ENCODE results near the gene RPAP2.
"Not testable (repeated sequence)": the region's sequence is repeated elsewhere in the genome, so short reads cannot be mapped to it uniquely, and the experiment has no call there.

RPAP2 gene

DNA sequence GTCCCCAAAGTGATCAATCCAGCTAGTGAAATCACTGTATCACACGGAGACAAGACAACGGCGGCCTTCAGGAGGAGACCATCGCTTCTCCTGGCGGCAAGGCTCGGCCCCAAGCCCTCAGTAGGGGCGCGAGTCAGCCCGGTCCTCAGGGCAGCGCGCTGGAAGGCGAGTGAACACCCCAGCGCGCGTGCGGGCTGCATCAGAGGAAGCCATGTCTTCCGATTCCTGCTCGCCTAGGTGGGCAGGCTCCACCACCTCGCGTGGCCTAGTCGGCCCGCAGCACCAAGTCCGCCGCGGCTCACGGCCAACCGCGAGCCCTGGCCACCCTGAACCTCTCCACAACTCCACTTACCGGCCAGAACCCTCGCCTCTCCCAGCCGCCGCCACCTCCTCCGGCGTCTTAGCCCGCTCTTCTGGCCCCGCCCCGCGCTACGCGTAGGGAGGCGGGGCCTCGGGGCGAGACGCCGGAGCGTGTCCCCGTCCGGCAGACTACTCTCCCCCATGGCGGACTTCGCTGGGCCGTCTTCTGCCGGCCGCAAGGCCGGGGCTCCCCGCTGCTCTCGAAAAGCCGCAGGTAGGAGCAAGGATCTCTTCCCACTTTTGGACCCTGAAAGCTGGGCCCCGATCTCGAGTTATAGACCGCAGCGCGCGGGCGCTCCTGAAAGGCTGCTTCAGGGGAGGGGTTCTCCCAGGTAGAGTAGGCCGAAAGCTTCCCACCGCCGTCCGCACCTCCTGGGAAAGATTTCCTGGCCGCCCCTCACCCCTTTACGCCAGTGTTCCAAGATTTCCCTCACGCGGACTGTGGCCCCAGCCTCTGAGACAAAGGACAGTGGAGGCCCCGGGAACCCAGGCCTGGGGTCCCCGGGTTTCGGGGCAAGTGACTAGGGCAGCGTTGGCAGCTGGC lies at the start of gene RPAP2, which contains the start of gene GLMN:
Gene RPAP2 (plus strand): TSS at position 487 of the 904 bp plus-strand sequence. CDS start 15 bp downstream, at position 502.
Gene GLMN (minus strand): TSS at position 415 of the 904 bp plus-strand sequence. CDS start 988 bp downstream, outside the sequence.
- peak; percentile 70 to 82 for DNase-seq

DNA sequence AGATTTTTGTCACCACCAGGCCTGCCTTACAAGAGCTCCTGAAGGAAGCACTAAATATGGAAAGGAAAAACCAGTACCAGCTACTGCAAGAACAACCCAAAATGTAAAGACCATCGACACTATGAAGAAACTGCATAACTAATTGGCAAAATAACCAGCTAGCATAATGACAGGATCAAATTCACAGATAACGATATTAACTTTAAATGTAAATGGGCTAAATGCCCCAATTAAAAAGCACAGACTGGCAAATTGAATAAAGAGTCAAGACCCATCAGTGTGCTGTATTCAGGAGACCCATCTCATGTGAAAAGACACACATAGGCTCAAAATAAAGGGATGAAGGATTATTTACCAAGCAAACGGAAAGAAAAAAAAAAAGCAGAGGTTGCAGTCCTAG lies 44.1 kb upstream of the RPAP2 start:
- not testable (repeated sequence) for DNase-seq

DNA sequence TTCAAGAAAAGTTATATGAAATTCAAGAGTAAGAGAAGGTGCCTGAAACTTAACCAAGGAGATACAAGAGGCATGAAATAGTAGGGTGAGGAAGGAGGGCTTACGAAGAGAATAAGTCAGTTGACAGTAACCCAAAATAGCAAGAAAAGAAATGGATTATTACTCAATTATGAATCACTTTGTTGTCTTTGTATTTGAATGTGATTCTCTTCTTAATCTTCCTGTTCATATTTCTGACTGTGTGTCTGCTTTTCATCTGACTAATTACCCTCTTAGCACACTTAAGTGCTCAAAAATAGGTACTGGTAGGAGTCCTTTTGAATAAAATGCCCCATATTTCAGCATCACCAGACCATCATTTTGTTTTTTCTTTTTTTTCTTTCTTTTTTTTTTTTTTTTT lies 39.5 kb upstream of the RPAP2 start:
- DNase-seq: no peak

DNA sequence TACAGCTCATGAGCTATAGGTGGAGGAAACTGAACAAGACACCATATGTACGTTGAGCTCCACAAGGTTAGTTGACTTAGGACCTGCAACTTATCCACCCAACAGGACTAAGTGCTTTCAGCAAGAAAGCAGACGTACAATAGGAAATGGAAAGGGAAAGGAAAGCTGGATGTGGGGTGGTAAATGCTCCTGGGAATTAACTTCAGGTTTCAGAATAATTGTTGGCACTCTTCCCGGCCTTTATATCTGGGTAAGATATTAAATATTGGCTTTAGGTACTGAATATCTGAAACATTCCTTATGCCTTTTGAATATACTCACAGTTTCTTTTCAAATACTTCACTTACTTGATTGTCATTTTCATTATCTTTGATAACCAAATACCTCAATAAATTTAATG lies 36.3 kb upstream of the RPAP2 start:
- DNase-seq: no peak

DNA sequence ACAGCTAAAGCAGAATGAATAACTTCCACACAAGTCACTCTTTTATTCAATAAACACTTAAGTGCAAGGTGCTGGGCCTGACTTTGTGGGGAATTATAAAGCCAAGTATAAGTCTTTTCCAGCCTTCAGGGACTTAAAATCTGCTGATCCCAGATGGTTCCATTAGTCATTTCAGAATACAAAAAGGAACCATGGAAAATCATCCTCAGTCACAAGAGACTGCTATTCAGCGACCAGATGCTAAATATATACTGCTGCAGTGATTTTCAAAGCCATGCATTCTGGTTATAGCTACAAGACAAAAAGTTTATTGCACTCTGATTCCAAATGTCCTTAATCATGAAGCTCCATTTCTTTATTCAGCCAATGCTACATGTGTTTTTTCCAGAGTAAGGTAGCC lies 25.8 kb upstream of the RPAP2 start:
- no peak for DNase-seq

DNA sequence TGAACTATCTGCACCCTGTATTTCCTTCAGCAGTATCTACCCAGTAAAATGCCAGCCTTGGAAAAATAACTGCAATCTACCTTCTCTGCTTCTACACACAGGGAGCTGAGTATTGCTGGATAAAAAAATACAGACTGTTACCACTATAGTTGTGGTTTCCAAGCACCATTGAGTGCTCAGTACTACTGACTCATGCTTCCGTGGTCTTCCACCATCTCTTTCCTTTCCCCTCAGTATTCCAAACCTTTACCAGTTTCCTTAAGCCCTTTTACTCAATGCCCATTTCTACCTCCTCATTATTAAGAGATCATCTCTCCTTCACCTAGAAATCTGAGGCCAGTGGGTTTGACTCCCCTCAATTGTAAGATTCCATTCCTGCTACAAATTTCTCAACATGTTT lies 23.9 kb upstream of the RPAP2 start:
- DNase-seq: no peak

DNA sequence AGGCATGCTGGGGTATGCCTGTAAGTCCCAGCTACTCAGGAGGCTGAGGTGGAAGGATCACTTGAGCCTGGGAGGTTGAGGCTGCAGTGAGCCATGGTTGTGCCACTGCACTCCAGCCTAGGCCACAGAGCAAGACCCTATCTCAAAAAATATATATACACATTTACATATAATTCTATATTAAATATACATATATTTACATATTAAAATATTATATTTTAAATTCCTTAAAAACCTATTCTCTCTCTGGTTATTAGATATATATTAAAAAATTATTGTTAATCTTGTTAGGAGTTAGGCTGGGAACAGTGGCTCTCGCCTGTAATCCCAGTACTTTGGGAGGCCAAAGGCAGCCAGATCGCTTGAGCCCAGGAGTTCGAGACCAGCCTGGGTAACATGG lies 22.8 kb upstream of the RPAP2 start:
- DNase-seq: no peak

DNA sequence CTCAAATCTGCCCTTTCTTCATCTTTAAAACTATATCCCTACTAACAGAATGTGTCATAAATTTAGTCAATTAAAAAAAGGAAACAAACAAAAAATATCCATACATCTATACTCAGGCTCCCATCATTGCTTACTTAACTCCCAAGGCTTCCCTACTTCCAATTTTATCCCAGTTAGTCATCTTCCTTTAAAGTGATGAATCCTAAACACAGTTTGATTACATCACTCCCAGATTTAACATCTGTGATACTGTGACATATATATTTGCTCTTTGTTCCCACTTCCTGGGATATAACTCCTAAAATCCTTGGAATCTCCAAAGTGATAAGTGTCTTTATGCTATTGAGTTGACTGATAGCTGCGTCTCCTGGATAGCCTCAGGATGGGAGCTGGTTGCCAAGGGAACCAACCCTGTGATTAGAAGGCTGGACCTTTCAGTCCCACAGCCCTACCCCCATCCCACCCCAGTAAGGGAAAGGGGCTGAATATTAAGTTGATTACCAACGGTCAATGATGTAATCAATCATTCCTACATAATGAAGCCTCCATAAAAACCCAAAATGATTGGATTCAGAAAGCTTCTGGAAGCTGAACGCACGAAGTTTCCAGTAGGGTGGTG lies 21.6 kb upstream of the RPAP2 start:
- DNase-seq: no peak

DNA sequence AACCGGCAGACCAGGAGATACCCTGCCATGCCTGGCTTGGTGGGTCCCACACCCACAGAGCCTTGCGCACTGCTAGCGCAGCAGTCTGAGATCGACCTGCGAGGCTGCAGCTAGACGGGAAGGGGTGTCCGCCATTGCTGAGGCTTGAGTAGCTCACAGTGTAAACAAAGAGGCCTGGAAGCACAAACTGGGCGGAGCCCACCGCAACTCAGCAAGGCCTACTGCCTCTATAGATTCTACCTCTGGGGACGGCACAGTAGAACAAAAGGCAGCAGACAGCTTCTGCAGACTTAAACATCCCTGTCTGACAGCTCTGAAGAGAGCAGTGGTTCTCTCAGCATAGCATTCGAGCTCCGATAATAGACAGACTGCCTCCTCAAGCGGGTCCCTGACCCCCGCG lies 19.1 kb upstream of the RPAP2 start:
- not testable (repeated sequence) for DNase-seq

DNA sequence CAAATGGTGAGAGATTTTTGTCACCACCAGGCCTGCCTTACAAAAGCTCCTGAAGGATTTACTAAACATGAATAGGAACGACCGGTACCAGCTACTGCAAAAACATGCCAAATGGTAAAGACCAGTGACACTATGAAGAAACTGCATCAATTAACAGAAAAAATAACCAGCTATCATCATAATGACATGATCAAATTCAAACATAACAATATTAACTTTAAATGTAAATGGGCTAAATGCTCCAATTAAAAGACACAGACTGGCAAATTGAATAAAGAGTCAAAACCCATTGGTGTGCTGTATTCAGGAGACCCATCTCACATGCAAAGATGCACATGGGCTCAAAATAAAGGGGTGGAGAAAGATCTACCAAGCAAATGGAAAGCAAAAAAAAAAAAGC lies 17.4 kb upstream of the RPAP2 start:
- not testable (repeated sequence) for DNase-seq

DNA sequence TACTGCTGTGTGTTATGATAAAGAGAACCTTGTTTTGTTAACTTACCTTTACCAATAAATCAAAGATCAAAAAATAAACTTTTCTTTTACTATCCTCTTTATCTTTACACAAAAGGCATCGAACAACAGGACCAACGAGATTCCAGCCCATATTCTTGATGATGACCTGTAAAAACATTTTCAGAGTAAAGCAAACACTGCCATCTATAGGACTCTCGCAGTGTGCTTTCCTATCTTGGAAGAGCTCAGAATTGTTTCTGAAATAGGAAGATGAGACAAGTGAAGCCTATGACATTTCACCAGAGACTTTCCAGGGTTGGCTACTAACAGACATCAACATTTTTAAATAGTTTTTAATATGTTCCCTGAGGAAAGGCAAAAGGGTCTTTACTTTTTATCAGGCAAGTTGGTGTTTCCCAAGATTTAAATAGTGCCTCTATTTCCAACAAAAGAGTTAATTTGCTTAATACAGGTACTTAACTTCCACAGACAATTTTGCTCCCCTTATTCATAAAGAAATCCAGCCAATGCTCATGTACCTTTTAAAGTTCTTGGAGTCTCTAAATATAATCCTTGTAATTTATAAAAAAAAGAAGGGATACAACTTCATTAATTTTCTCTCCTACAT lies 7.4 kb upstream of the RPAP2 start:
- peak; percentile 30 to 37 for DNase-seq

DNA sequence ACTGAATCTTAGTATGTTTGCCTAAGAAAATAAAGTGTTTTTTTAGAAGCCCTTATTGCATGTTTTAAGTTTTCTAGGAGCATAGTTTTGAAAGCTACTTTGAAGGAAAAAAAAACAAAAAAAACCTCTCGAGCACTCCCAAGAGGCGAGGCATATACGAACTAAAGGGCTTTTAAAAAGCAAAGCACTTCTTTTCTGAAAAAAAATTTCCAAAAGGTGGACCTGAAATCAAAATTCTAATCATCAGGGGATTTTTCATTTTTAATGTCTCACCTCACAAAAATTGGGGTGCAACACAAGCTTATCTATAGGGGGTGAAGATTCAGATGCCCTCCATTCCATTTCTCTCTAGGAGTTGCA lies 666 bp upstream of the RPAP2 start:
- DNase-seq: no peak

DNA sequence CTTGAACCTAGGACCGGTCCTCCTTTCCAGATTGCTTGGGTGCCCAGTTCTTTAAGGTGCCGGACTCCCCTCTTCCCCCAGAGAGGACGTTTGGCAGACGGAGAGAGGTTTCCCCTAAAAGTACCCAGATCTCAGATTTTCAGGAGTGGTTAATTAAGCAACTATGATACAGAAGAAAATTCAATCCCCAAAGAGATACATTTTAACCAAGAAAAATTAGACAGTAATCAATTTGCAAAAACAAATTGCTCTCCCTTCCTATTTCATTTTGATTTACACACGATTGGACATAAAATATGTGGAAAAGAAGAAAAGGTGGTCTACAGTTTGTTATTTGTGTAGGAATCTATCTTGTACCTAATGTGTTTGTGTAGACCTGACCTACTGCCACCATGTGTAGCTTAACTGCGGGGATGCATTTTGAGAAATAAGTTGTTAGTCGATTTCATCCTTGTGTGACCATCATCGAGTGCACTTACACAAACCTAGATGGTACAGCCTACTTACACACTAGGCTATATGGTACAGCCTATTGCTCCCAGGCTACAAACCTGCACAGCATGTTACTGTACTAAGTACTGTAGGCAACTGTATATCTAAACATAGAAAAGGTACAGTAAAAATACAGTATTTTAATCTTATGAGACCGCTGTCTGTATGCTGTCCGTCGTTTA lies 755 bp downstream of the RPAP2 start:
- no peak for DNase-seq

DNA sequence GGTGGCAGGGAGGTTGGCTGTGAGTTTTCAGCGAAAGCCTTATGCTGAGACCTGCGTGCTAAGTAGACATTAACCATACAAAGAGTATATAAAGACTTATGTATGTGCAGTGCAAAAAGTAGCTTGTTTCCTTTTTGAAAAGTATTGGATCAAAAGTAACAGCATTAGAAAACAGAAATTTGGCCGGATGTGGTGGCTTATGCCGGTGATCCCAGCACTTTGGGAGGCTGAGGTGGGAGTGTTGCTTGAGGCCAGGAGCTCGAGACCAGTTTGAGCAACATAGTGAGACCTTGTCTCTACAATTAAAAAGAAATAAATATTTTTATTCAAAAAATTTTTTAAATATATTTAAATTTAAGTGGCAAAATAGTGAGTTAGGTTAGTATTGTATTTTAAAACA lies 2.2 kb downstream of the RPAP2 start:
- DNase-seq: no peak

DNA sequence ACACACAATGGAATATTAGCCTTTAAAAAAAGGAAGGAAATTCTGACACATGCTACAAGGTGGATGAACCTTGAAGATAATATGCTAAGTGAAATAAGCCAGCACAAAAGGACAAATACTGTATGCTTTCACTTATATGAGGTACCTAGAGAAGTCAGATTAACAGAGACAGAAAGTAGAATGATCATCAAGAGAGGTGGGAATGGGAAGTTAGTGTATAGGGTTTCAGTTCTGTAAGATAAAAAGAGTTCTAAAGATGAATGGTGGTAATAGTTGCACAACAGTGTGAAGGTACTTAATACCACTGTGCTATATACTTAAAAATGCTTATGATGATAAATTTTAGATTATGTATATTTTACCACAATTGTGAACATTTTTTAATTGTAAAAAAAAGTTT lies 7.2 kb downstream of the RPAP2 start:
- DNase-seq: no peak

DNA sequence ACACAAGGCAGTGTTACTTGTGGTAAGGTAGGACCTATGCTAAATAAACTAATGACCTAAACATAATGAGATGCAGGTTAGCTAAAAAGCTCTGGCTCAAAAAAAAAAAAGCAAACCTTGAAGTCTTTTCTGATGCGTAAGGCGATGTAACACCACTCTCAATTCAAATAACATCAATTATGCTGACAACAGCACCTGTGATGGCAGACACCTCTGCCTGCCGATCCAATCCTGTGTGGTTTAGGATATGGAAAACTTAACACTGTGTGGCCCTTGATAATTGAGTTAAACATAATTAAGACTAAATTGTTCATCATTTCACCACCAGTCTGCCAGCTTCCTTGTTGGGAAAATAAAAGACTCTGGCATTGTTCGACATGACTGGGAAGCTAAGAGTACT lies 9.1 kb downstream of the RPAP2 start:
- DNase-seq: no peak

DNA sequence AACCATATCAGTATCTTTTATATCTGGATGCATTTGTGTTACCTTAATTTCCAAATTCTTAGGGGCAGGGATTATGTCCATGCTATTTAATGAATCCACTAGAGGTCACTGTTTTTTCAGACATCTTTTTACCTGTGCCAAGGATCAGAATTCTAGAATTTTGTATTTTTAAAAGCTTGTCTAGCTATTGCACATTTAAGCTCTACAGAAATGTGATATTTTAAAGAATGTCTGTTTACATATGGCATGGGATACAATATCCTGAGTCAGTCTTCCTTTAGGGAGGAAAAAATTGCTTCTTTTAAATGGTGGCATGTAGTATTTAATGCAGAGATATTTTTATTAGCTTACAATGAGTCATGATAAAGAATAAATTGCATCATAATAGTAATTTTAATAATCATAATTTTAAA lies 11.3 kb downstream of the RPAP2 start:
- DNase-seq: peak in 1 of 2 experiments; percentile 3

DNA sequence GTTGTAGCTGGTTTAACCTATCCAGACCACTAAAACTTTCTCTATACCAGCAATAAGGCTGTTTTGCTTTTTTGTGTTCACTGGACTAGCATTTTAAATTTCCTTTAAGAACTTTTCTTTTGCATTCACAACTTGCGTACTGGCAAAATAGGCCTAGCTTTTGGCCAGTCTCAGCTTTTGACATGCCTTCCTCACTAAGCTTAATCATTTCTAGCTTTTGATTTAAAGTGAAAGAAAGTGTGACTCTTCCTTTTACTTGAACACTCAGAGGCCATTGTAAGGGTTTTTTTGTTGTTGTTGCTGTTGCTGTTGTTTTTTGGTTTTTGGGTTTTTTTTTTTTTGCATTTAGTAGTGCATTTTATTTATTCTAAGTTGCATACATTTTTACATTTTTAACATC lies 15.2 kb downstream of the RPAP2 start:
- no peak for DNase-seq

DNA sequence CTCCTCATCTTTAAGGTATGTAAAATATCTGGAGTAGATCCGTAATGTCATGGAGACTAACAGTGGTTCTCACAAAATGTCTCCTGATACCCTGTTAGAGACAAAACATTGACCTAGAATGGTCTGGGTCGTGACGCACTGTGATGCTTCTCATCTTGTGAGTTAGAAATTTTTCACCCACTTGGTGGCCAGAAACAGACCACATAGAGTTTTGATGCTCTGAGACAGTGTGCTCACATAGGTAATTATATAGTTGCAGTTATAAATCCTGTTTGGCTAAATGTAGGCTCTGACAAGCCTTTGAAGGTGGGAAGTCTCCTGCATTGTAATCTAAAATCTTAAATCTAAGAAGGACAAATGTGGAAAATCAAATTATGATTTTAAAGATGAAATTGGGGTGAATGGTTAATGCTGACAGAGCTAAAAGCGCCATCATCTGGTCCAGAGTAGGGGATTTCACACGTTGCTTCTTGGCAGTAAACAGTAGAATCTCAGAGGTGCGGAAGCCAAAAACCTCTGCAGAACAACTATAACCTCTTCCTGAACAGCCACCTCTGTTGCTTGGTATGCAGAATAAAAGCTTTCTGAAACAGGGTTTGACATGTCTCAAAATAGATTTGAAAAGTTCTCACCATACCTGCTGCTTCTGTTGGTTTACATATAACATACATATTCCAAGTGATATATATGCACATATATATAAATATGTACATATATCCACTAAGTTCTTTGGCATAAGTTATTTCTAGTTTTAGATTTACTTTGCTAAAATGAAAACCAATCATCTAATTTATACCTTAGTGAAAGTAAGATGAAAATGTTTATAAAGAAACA lies 17.1 kb downstream of the RPAP2 start:
- DNase-seq: no peak

DNA sequence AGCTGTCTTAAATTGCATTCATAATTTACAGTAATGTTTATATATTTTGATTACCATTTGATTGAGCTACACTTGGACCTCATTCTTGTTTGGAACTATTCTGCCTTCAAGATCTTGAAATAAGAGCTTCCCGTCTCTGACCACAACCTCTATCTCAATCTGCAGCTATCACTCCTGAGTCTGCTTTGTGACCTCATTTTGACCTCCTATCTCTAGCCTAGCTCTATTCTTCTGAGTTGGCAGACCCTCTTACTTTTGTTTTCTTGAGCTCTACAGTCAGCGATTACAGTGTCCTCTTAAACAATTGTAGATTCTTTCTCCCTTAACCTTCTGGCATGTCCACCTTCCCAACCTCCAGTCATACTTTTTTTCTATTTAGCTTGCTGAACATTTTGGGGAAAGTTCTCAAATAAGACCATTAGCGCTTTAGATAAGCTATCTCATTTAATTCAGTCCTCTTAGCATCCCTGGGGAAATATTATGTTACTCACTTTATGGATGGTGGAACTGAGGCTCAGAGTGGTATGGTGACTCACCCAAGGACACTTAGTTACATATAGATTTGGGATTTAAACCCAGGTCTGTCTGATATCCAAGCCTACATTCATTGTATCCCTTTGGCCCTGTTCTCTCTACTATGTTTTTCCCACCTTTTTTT lies 19.1 kb downstream of the RPAP2 start:
- DNase-seq: no peak
